ENCODE measurements around the gene CMTM5.
A peak's percentile ranks its signal among the peaks of the same experiment; 100 is the strongest.

Gene CMTM5

GRCh38 chr14:23346693-23347405 lies 30.0 kb upstream of the CMTM5 start:
- no peak overlapping the region for H3K4me3 ChIP-seq (replicated peaks; ENCODE audit: low read depth, low read length)
- TF ChIP-seq CTCF (IDR thresholded peaks at IDR 0.05; ENCODE audit: low read depth, low read length, missing control alignments) = no peak
- DNase-seq (ENCODE audit: extremely low read depth, low read depth) = no peak

GRCh38 chr14:23347406-23348296 lies 29.2 kb upstream of the CMTM5 start:
- TF ChIP-seq CTCF (IDR thresholded peaks at IDR 0.05; ENCODE audit: low read depth, low read length, missing control alignments) = no peak
- no peak for DNase-seq (ENCODE audit: extremely low read depth, low read depth)
- H3K4me3 ChIP-seq (replicated peaks; ENCODE audit: low read depth, low read length) = no peak overlapping the region

- no peak overlapping the region for H3K4me3 ChIP-seq (replicated peaks; ENCODE audit: low read depth, low read length)
- no peak for TF ChIP-seq CTCF (IDR thresholded peaks at IDR 0.05; ENCODE audit: low read depth, low read length, missing control alignments)
- no peak for DNase-seq (ENCODE audit: extremely low read depth, low read depth)
Measured at GRCh38 chr14:23348297-23348655, 28.6 kb upstream of the CMTM5 start.

- no peak for TF ChIP-seq CTCF (IDR thresholded peaks at IDR 0.05; ENCODE audit: low read depth, low read length, missing control alignments)
- H3K4me3 ChIP-seq (replicated peaks; ENCODE audit: low read depth, low read length) = no peak overlapping the region
- DNase-seq (ENCODE audit: extremely low read depth, low read depth) = no peak
Measured at GRCh38 chr14:23349156-23349845, 27.5 kb upstream of the CMTM5 start.

GRCh38 chr14:23351681-23352505 lies 25.0 kb upstream of the CMTM5 start:
- no peak for TF ChIP-seq CTCF (IDR thresholded peaks at IDR 0.05; ENCODE audit: low read depth, low read length, missing control alignments)
- H3K4me3 ChIP-seq (replicated peaks; ENCODE audit: low read depth, low read length) = peak overlapping the region; percentile 49
- no peak for DNase-seq (ENCODE audit: extremely low read depth, low read depth)

Measured in HFF-Myc (cell line).